Thoracic aorta (tissue), 2 donors: ENCODE measurements around the gene MAD1L1. TPM values are rescaled to one million over a fixed set of nuclear protein-coding genes. Genes with fewer than 3 reads are reported as not detected.

Experiments used
- ATAC-seq: fragments of 150-250 bp; one replicate; pipeline ENCODE4 v1.8.0; 2017; ENCODE audit warnings: low read depth; ENCODE audit not compliant: insufficient number of reproducible peaks, low FRiP score
- DNase-seq: peaks from one replicate; pipeline ENCODE4 v3.0.0-alpha.2; 2020; ENCODE audit warnings: low spot score
- H3K27ac ChIP-seq, 2 donors: fragments of 200-600 bp; sonication (generic); 1 replicate in 1 of 2; 2 replicates in 1 of 2; pipeline ENCODE4 v1.5.1; 2016; ENCODE audit warnings: mild to moderate bottlenecking in 2 of 2, moderate library complexity in 2 of 2
- H3K27me3 ChIP-seq: fragments of 200-600 bp; sonication (generic); replicated peaks from 2 replicates; pipeline ENCODE4 v1.6.0; 2016; ENCODE audit warnings: mild to moderate bottlenecking; ENCODE audit not compliant: insufficient read depth
- H3K36me3 ChIP-seq: fragments of 200-600 bp; sonication (generic); one replicate; pipeline ENCODE4 v1.5.1; 2016
- H3K4me1 ChIP-seq, 2 donors: fragments of 200-600 bp; sonication (generic); 1 replicate in 1 of 2; 2 replicates in 1 of 2; pipeline versions ENCODE4 v1.5.1 to v1.6.0; 2016; ENCODE audit warnings: low read depth in 2 of 2, mild to moderate bottlenecking in 1 of 2; ENCODE audit not compliant: control insufficient read depth in 1 of 2
- H3K4me3 ChIP-seq: fragments of 200-600 bp; sonication (generic); 2 replicates; pipeline ENCODE4 v1.5.1; 2016; ENCODE audit warnings: mild to moderate bottlenecking
- H3K9me3 ChIP-seq: fragments of 200-600 bp; sonication (generic); 2 replicates; pipeline ENCODE4 v1.5.1; 2016
- CTCF ChIP-seq: fragments of 200-600 bp; sonication (generic); IDR thresholded peaks from one replicate; pipeline ENCODE4 v1.5.1; 2019; ENCODE audit warnings: antibody characterized with exemption
- total RNA-seq, 2 donors: library from RNA; depleted of rRNA; stranded (reverse); fragments of >200 nt; gene quantifications; one replicate each; pipeline versions ENCODE4 v1.1.0 to v1.2.3, GENCODE V29; 2016

Gene MAD1L1
- total RNA-seq, 2 donors from 2014 or later: 27.4 to 41.3 TPM

GRCh38 chr7:2224491-2224928 is 8.2 kb downstream of the MAD1L1 start:
- H3K27me3 ChIP-seq: no peaks in the 10 kb centered on the region
- ATAC-seq: no peak
- H3K27ac ChIP-seq: no peak overlapping the region

GRCh38 chr7:2223321-2223720 is 9.4 kb downstream of the MAD1L1 start:
- no peak overlapping the region for H3K4me3 ChIP-seq
- H3K9me3 ChIP-seq: no peaks in the 10 kb centered on the region
- no peaks in the 10 kb centered on the region for H3K27me3 ChIP-seq
- TF ChIP-seq CTCF: no peak
- H3K4me1 ChIP-seq: no peaks in the 10 kb centered on the region
- ATAC-seq: no peak
- peaks cover 29% of the 10 kb centered on the region for H3K36me3 ChIP-seq
- no peak for DNase-seq
- no peak overlapping the region for H3K27ac ChIP-seq

More at GRCh38 chr7:2224491-2224928, 8.2 kb downstream of the MAD1L1 start:
- no peak for DNase-seq
- Histone ChIP-seq H3K36me3 (peaks cover 29% of the 10 kb centered on the region), H3K9me3 (no peaks in the 10 kb centered on the region), H3K4me3 (no peak overlapping the region), H3K4me1 (no peaks in the 10 kb centered on the region)
- no peak for TF ChIP-seq CTCF

DNA sequence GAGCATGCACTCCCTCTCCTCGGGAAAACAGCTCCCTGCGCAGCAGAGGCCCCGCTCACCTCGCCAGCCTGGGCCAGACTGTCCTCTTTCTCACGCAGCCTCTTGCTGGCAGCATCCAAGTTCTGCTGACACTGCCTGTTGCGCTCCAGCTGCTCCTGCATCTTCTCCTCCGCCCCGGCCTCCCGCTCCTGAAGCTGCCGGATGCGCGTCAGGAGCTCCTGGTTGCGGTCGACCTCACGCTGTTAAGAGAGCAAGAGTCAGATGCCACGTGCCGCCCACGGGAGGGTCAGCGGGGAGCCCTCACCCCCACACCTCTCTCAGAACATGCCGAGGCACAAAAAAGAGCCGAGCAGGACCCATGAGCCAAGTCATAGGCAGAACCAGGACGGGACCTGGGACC is 10.2 kb downstream of the MAD1L1 start:
- H3K27me3 ChIP-seq: no peaks in the 10 kb centered on the region
- DNase-seq: no peak
- H3K9me3 ChIP-seq: no peaks in the 10 kb centered on the region
- no peaks in the 10 kb centered on the region for H3K4me1 ChIP-seq
- ATAC-seq: no peak
- H3K4me3 ChIP-seq: no peak overlapping the region
- peaks cover 32% of the 10 kb centered on the region for H3K36me3 ChIP-seq
- TF ChIP-seq CTCF: no peak
- H3K27ac ChIP-seq: no peak overlapping the region

GRCh38 chr7:2220954-2221353 is 11.8 kb downstream of the MAD1L1 start:
- Histone ChIP-seq H3K9me3 (no peaks in the 10 kb centered on the region), H3K36me3 (peaks cover 40% of the 10 kb centered on the region), H3K27me3 (no peaks in the 10 kb centered on the region), H3K4me3 (no peak overlapping the region), H3K27ac (no peak overlapping the region), H3K4me1 (no peaks in the 10 kb centered on the region)
- ATAC-seq (no peak), DNase-seq (no peak)
- TF ChIP-seq CTCF: no peak

DNA sequence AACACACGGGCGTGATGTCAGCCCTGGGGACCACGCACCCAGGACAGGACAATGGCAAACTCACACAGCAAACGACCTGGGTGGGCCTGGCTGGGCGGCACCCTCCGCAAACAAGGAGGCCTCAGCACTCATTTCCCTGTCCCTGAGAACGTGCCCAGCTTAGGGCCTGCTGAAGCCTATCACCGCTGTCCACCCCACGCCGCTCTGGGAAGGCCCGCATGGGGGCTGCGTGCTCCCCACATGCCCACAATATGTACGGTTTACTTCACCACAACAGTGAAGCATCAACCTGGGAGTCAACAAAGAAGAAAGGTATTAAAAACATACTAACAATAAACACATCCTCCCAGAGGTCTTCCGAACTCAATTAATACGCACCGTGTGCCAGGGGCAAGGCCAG is 12.2 kb downstream of the MAD1L1 start:
- no peak for TF ChIP-seq CTCF
- Histone ChIP-seq H3K36me3 (peaks cover 45% of the 10 kb centered on the region), H3K27ac (no peak overlapping the region), H3K4me1 (no peaks in the 10 kb centered on the region), H3K4me3 (no peak overlapping the region), H3K9me3 (no peaks in the 10 kb centered on the region), H3K27me3 (no peaks in the 10 kb centered on the region)
- ATAC-seq (no peak), DNase-seq (no peak)
